Suprapubic skin (tissue), 4 donors: ENCODE results near the gene ZNF165. TPM values are rescaled to one million over a fixed set of nuclear protein-coding genes. Genes with fewer than 3 reads are reported as not detected.

Source experiments
- DNase-seq, 2 donors: peaks; one replicate each; pipeline ENCODE4 v3.0.0-alpha.2; 2019; ENCODE audit warnings: low spot score in 2 of 2
- H3K27ac ChIP-seq: fragments of 200-600 bp; sonication (generic); one replicate; pipeline ENCODE4 v1.5.1; 2019
- H3K27me3 ChIP-seq: fragments of 200-600 bp; sonication (generic); one replicate; pipeline ENCODE4 v1.5.1; 2019
- H3K36me3 ChIP-seq: fragments of 200-600 bp; sonication (generic); one replicate; pipeline ENCODE4 v1.5.1; 2019
- H3K4me1 ChIP-seq: fragments of 200-600 bp; sonication (generic); one replicate; pipeline ENCODE4 v1.5.1; 2019
- H3K4me3 ChIP-seq: fragments of 200-600 bp; sonication (generic); one replicate; pipeline ENCODE4 v1.5.1; 2019; ENCODE audit warnings: mild to moderate bottlenecking
- H3K9me3 ChIP-seq: fragments of 200-600 bp; sonication (generic); one replicate; pipeline ENCODE4 v1.5.1; 2019
- CTCF ChIP-seq, 2 donors: fragments of 200-600 bp in 1 of 2; fragments of 450-650 bp in 1 of 2; sonication (generic) in 1 of 2; IDR thresholded peaks; one replicate each; pipeline ENCODE4 v1.5.1; 2016 to 2019; ENCODE audit warnings: antibody characterized with exemption in 2 of 2, mild to moderate bottlenecking in 1 of 2, moderate library complexity in 1 of 2
- EP300 ChIP-seq: sonication (generic); formaldehyde crosslinking; IDR thresholded peaks from one replicate; pipeline ENCODE4 v1.6.1; 2017; ENCODE audit warnings: antibody characterized with exemption
- POLR2A ChIP-seq, 2 donors: fragments of 450-650 bp; IDR thresholded peaks; one replicate each; pipeline ENCODE4 v1.6.1; 2017; ENCODE audit warnings: antibody characterized with exemption in 2 of 2, mild to moderate bottlenecking in 2 of 2, moderate library complexity in 2 of 2
- POLR2AphosphoS5 ChIP-seq, 3 donors: sonication (generic); formaldehyde crosslinking; IDR thresholded peaks; one replicate each; pipeline ENCODE4 v1.6.1; 2017; ENCODE audit warnings: antibody characterized with exemption in 3 of 3
- WGBS: methylation state at CpG from one replicate; pipeline ENCODE4 v1.1.5; 2018; 5-methylcytosine and 5-hydroxymethylcytosine counted together
- total RNA-seq, 4 donors: library from RNA; depleted of rRNA; stranded (reverse); fragments of >200 nt; gene quantifications; one replicate each; pipeline ENCODE4 v1.1.0, GENCODE V29; 2016

Gene ZNF165
- total RNA-seq, 4 donors from 2014 or later, result 0.64 to 2.4 (median 2.0) TPM

- peaks cover 32% of the 10 kb centered on the region for H3K36me3 ChIP-seq
- no peaks in the 10 kb centered on the region for H3K9me3 ChIP-seq
Observed at GRCh38 chr6:28124350-28124970, 44.1 kb downstream of the ZNF165 start, which contains the start of gene ZSCAN16. Gene ZSCAN16 (plus strand): TSS chr6:28124609. CDS start chr6:28125444, 835 bp downstream.

DNA sequence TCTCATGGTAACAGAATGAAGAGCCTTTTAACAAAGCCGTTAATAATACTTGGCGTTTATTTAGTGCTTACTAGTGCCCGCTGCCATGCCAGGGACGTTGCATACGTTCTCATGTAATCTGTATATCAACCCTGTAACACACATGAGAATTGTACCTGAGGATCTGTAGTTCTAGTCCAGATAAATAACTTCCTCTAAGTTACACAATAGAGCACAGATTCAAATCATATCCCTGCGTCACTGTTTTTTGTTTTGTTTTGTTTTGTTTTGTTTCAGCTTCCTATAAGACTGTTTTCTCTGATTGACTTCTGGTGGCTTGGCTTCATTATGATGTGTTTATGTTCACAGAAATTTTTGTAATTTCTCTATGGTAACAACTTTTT is 44.6 kb downstream of the ZNF165 start:
- no peak for DNase-seq
- Histone ChIP-seq H3K27ac (peak overlapping the region; percentile 42), H3K4me3 (peak overlapping the region; percentile 61), H3K9me3 (no peaks in the 10 kb centered on the region), H3K4me1 (peaks cover 16% of the 10 kb centered on the region), H3K36me3 (peaks cover 34% of the 10 kb centered on the region), H3K27me3 (no peaks in the 10 kb centered on the region)
- WGBS, result 3% methylated on average over 6 of the region's 6 CpGs
- TF ChIP-seq POLR2A (IDR thresholded peaks at IDR 0.05), result no peak
- TF ChIP-seq CTCF (IDR thresholded peaks at IDR 0.05), result no peak
- no peak for TF ChIP-seq POLR2AphosphoS5 (IDR thresholded peaks at IDR 0.05)

More at GRCh38 chr6:28124350-28124970, 44.1 kb downstream of the ZNF165 start, which contains the start of gene ZSCAN16:
- Histone ChIP-seq H3K27ac (peak within 1 kb of the TSS; percentile 42), H3K27me3 (no peaks in the 10 kb centered on the region), H3K4me1 (peaks cover 16% of the 10 kb centered on the region), H3K4me3 (peak within 1 kb of the TSS; percentile 61)
- under 1% methylated on average over 24 of the region's 28 CpGs for WGBS
- TF ChIP-seq POLR2AphosphoS5 (IDR thresholded peaks at IDR 0.05) (no peak), POLR2A (IDR thresholded peaks at IDR 0.05) (peak in 1 of 2 donors; percentile 23)
- DNase-seq, result peak; percentile 86 to 87

GRCh38 chr6:28125401-28125800 is 45.0 kb downstream of the ZNF165 start:
- Histone ChIP-seq H3K27ac (no peak overlapping the region), H3K9me3 (no peaks in the 10 kb centered on the region), H3K4me1 (peaks cover 16% of the 10 kb centered on the region), H3K27me3 (no peaks in the 10 kb centered on the region), H3K36me3 (peaks cover 34% of the 10 kb centered on the region), H3K4me3 (no peak overlapping the region)
- 73% methylated on average over 3 of the region's 4 CpGs for WGBS
- DNase-seq, result no peak
- no peak for TF ChIP-seq POLR2AphosphoS5 (IDR thresholded peaks at IDR 0.05)
- TF ChIP-seq POLR2A (IDR thresholded peaks at IDR 0.05), result no peak
- no peak for TF ChIP-seq CTCF (IDR thresholded peaks at IDR 0.05)
- TF ChIP-seq EP300, result no peak

GRCh38 chr6:28134015-28134414 is 53.6 kb downstream of the ZNF165 start:
- Histone ChIP-seq H3K9me3 (no peaks in the 10 kb centered on the region), H3K27me3 (no peaks in the 10 kb centered on the region), H3K27ac (no peak overlapping the region), H3K36me3 (peaks cover 13% of the 10 kb centered on the region), H3K4me1 (peaks cover 26% of the 10 kb centered on the region), H3K4me3 (no peak overlapping the region)
- TF ChIP-seq EP300 (no peak), POLR2AphosphoS5 (IDR thresholded peaks at IDR 0.05) (no peak), CTCF (IDR thresholded peaks at IDR 0.05) (peak in 1 of 2 donors; percentile 10), POLR2A (IDR thresholded peaks at IDR 0.05) (no peak)
- 59% methylated on average over 3 of the region's 3 CpGs for WGBS
- no peak for DNase-seq

DNA sequence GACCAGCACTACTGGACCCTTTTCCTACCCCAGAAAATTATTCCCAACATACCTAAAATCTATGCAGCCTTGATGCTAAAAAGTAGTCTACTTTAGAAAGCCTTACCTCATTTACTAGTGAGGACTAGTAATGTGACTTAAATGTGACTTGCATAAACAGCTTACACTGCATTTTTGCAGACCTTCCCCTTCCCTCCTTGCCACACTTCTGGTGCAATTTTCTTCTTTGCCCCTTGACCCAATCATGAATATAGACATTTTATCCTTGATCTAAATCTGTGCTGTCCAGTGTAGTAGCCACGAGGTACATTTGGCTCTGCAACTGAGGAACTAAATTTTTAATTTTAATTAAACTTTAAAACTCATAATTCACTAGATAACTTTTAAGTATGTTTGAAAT is 54.3 kb downstream of the ZNF165 start:
- H3K27ac ChIP-seq, result no peak overlapping the region

More for the DNA sequence above, 54.3 kb downstream of the ZNF165 start:
- TF ChIP-seq EP300 (no peak), POLR2A (IDR thresholded peaks at IDR 0.05) (no peak), POLR2AphosphoS5 (IDR thresholded peaks at IDR 0.05) (no peak), CTCF (IDR thresholded peaks at IDR 0.05) (no peak)
- Histone ChIP-seq H3K9me3 (no peaks in the 10 kb centered on the region), H3K4me1 (peaks cover 26% of the 10 kb centered on the region), H3K36me3 (peaks cover 9% of the 10 kb centered on the region), H3K4me3 (no peak overlapping the region), H3K27me3 (no peaks in the 10 kb centered on the region)
- WGBS, result 61% methylated on average over 1 of the region's 1 CpG
- DNase-seq, result no peak
